K562 (cell line): ENCODE data around the gene EXOSC6. TPM values are rescaled to one million over a fixed set of nuclear protein-coding genes. Genes with fewer than 3 reads are reported as not detected.

Source experiments
- GTF2F1 ChIP-seq: IDR thresholded peaks from 2 replicates; pipeline ENCODE4 v1.6.1; 2011; ENCODE audit warnings: low read depth, low read length, improper control_type of control experiment
- HDAC2 ChIP-seq: fragments of 450-650 bp; IDR thresholded peaks from 2 replicates; pipeline ENCODE4 v1.6.1; 2016; ENCODE audit warnings: mild to moderate bottlenecking
- HEY1 ChIP-seq: fragments of 250-450 bp; sonication (Bioruptor Pico); IDR thresholded peaks from 2 replicates; pipeline ENCODE4 v1.5.0; 2020; ENCODE audit warnings: mild to moderate bottlenecking, moderate library complexity, borderline replicate concordance
- HNRNPLL ChIP-seq: fragments of 200-400 bp; formaldehyde crosslinking; IDR thresholded peaks from 2 replicates; pipeline ENCODE4 v1.6.1; 2017; ENCODE audit warnings: low read length, low read depth, mild to moderate bottlenecking; ENCODE audit not compliant: poor library complexity, severe bottlenecking
- KLF1 ChIP-seq: fragments of 450-650 bp; IDR thresholded peaks from 2 replicates; pipeline ENCODE4 v1.6.1; 2016; ENCODE audit warnings: missing genetic modification characterization, missing compliant biosample characterization
- MXI1 ChIP-seq: IDR thresholded peaks from 2 replicates; pipeline ENCODE4 v1.6.1; 2011; ENCODE audit warnings: low read depth, mild to moderate bottlenecking, improper control_type of control experiment, low read length
- SIN3B ChIP-seq: fragments of 450-650 bp; IDR thresholded peaks from 2 replicates; pipeline ENCODE4 v1.6.1; 2017; ENCODE audit warnings: low read depth, mild to moderate bottlenecking, moderate library complexity
- SUPT5H ChIP-seq: fragments of 450-650 bp; IDR thresholded peaks from 2 replicates; pipeline ENCODE4 v1.6.1; 2016
- ZBTB17 ChIP-seq: fragments of 450-650 bp; formaldehyde crosslinking; IDR thresholded peaks from 2 replicates; pipeline ENCODE4 v1.4.0; 2020; ENCODE audit warnings: mild to moderate bottlenecking
- ZEB2 ChIP-seq: fragments of 450-650 bp; IDR thresholded peaks from 2 replicates; pipeline ENCODE4 v1.6.1; 2016
- ZNF3 ChIP-seq: fragments of 250-450 bp; sonication (Bioruptor Pico); IDR thresholded peaks from 2 replicates; pipeline ENCODE4 v1.5.0; 2021; ENCODE audit warnings: mild to moderate bottlenecking, moderate library complexity
- polyA plus RNA-seq, 8 experiments: library from polyadenylated mRNA; depleted of rRNA in 4 of 8; stranded (reverse) in 5 of 8; unstranded in 3 of 8; fragments of >200 nt; fragmentation: Nextera tagmentation in 2 of 8; fragmentation: Illumina TruSeq in 1 of 8; extraction: Ambion mirVana in 2 of 8; extraction: Trizol in 1 of 8; gene quantifications; 2 replicates each; pipeline versions ENCODE4 v1.2.1 to v1.2.3, GENCODE V29; 2011 to 2014; ENCODE audit warnings: inconsistent platforms in 1 of 8, missing spikeins in 1 of 8
- total RNA-seq, 7 experiments: library from RNA; depleted of rRNA in 6 of 7; stranded (reverse); fragments of >200 nt in 6 of 7; fragmentation: Illumina TruSeq in 2 of 7; extraction: Trizol in 2 of 7; gene quantifications; 2 replicates each; pipeline versions ENCODE4 v1.2.1 to v1.2.3, GENCODE V29; 2011 to 2021; ENCODE audit warnings: low replicate concordance in 1 of 7
- TF ChIP-seq, protein P1 (sequence below), 2 experiments: fragments of 450-650 bp in 1 of 2; sonication (generic) in 1 of 2; formaldehyde crosslinking in 1 of 2; IDR thresholded peaks; 2 replicates each; pipeline versions ENCODE4 v1.7.1 to v1.9.0; 2016 to 2022; ENCODE audit warnings: inconsistent platforms in 1 of 2, mild to moderate bottlenecking in 1 of 2, missing genetic modification reagents in 1 of 2
- TF ChIP-seq, protein P2 (sequence below): fragments of 450-650 bp; IDR thresholded peaks from 2 replicates; pipeline ENCODE4 v1.6.1; 2017; ENCODE audit warnings: antibody characterized with exemption, mild to moderate bottlenecking

Gene EXOSC6
- total and polyA plus RNA-seq, 9 of the 15 experiments (the other 6 are each of a cell fraction or from before 2014, with no cell fraction given): 9.2 to 29.0 (median 15.6) TPM

- TF ChIP-seq, protein P1, sequence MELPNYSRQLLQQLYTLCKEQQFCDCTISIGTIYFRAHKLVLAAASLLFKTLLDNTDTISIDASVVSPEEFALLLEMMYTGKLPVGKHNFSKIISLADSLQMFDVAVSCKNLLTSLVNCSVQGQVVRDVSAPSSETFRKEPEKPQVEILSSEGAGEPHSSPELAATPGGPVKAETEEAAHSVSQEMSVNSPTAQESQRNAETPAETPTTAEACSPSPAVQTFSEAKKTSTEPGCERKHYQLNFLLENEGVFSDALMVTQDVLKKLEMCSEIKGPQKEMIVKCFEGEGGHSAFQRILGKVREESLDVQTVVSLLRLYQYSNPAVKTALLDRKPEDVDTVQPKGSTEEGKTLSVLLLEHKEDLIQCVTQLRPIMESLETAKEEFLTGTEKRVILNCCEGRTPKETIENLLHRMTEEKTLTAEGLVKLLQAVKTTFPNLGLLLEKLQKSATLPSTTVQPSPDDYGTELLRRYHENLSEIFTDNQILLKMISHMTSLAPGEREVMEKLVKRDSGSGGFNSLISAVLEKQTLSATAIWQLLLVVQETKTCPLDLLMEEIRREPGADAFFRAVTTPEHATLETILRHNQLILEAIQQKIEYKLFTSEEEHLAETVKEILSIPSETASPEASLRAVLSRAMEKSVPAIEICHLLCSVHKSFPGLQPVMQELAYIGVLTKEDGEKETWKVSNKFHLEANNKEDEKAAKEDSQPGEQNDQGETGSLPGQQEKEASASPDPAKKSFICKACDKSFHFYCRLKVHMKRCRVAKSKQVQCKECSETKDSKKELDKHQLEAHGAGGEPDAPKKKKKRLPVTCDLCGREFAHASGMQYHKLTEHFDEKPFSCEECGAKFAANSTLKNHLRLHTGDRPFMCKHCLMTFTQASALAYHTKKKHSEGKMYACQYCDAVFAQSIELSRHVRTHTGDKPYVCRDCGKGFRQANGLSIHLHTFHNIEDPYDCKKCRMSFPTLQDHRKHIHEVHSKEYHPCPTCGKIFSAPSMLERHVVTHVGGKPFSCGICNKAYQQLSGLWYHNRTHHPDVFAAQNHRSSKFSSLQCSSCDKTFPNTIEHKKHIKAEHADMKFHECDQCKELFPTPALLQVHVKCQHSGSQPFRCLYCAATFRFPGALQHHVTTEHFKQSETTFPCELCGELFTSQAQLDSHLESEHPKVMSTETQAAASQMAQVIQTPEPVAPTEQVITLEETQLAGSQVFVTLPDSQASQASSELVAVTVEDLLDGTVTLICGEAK (IDR thresholded peaks at IDR 0.05): peak; percentile 73
- TF ChIP-seq, protein P1 (CRISPR knock-in tag; IDR thresholded peaks at IDR 0.05): no peak
- TF ChIP-seq GTF2F1 (0 out of 2 replicates have a peak, but pooled peaks have one; percentile 62), MXI1 (peak; percentile 26; the same call in 1 of the 2 replicates), HDAC2 (peak; percentile 30; the same call in 1 of the 2 replicates), ZNF3 (CRISPR knock-in tag) (no peak), ZBTB17 (CRISPR knock-in tag) (0 out of 2 replicates have a peak, but pooled peaks have one; percentile 28), HNRNPLL (peak; percentile 31), HEY1 (CRISPR knock-in tag) (no peak), KLF1 (peak; percentile 77; the same call in 1 of the 2 replicates), ZEB2 (peak; percentile 62; the same call in 1 of the 2 replicates), SUPT5H (peak; percentile 81), SIN3B (0 out of 2 replicates have a peak, but pooled peaks have one; percentile 53)
- TF ChIP-seq, protein P2, sequence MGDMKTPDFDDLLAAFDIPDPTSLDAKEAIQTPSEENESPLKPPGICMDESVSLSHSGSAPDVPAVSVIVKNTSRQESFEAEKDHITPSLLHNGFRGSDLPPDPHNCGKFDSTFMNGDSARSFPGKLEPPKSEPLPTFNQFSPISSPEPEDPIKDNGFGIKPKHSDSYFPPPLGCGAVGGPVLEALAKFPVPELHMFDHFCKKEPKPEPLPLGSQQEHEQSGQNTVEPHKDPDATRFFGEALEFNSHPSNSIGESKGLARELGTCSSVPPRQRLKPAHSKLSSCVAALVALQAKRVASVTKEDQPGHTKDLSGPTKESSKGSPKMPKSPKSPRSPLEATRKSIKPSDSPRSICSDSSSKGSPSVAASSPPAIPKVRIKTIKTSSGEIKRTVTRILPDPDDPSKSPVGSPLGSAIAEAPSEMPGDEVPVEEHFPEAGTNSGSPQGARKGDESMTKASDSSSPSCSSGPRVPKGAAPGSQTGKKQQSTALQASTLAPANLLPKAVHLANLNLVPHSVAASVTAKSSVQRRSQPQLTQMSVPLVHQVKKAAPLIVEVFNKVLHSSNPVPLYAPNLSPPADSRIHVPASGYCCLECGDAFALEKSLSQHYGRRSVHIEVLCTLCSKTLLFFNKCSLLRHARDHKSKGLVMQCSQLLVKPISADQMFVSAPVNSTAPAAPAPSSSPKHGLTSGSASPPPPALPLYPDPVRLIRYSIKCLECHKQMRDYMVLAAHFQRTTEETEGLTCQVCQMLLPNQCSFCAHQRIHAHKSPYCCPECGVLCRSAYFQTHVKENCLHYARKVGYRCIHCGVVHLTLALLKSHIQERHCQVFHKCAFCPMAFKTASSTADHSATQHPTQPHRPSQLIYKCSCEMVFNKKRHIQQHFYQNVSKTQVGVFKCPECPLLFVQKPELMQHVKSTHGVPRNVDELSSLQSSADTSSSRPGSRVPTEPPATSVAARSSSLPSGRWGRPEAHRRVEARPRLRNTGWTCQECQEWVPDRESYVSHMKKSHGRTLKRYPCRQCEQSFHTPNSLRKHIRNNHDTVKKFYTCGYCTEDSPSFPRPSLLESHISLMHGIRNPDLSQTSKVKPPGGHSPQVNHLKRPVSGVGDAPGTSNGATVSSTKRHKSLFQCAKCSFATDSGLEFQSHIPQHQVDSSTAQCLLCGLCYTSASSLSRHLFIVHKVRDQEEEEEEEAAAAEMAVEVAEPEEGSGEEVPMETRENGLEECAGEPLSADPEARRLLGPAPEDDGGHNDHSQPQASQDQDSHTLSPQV: peak; percentile 79
Observed at GRCh38 chr16:70298988-70299938, 47.5 kb upstream of the EXOSC6 start, which contains the start of gene DDX19B (continued).
